PFSK-1 (cell line): ENCODE data around the gene DCTN1.

Source experiments
- POLR2AphosphoS5 ChIP-seq: IDR thresholded peaks from 2 replicates; pipeline ENCODE4 v1.6.1; 2012; ENCODE audit warnings: low read depth, mild to moderate bottlenecking, control low read depth, low read length, moderate library complexity
- REST ChIP-seq, 2 experiments: IDR thresholded peaks; 2 replicates each; pipeline versions ENCODE4 v1.6.1 to v1.8.0; 2011 to 2012; ENCODE audit warnings: low read depth in 2 of 2, low read length in 2 of 2, control low read depth in 1 of 2, inconsistent platforms in 1 of 2, mild to moderate bottlenecking in 1 of 2, moderate library complexity in 1 of 2; ENCODE audit not compliant: insufficient read depth in 1 of 2
- SIN3A ChIP-seq: IDR thresholded peaks from 2 replicates; pipeline ENCODE4 v1.6.1; 2012; ENCODE audit warnings: mild to moderate bottlenecking, low read length, moderate library complexity, borderline replicate concordance; ENCODE audit not compliant: insufficient read depth

GRCh38 chr2:74328074-74328473, 52.0 kb downstream of the DCTN1 start:
- TF ChIP-seq POLR2AphosphoS5, result no peak
- no peak for TF ChIP-seq SIN3A
- TF ChIP-seq REST (IDR thresholded peaks at IDR 0.05; ENCODE audit: insufficient read depth in 1 of 2, low read depth in 2 of 2, low read length in 2 of 2), result no peak
